SK-N-SH (cell line): Measurements from ENCODE around the gene TP63. TPM values are rescaled to one million over a fixed set of nuclear protein-coding genes. Genes with fewer than 3 reads are reported as not detected.

Source experiments
- CTCF ChIA-PET: fragments of 300-600, 350-600 bp; formaldehyde crosslinking; extraction: SDS; loops from one replicate; lab custom pipeline; 2021; lab: Yijun Ruan, JAX
- POLR2A ChIA-PET: fragments of 350-600 bp; sonication (Branson Sonifier 250); formaldehyde crosslinking; extraction: SDS; loops from one replicate; lab custom pipeline; 2020; ENCODE audit warnings: antibody characterized with exemption, inconsistent platforms; lab: Yijun Ruan, JAX
- DNase-seq: peaks from one replicate; pipeline ENCODE4 v3.0.0; 2012
- H2AFZ ChIP-seq: fragments of 200-600 bp; sonication (generic); 2 replicates; pipeline ENCODE4 v1.8.1; 2016; ENCODE audit warnings: antibody characterized with exemption, mild to moderate bottlenecking, low read depth
- H3F3A ChIP-seq: fragments of 200-600 bp; sonication (generic); replicated peaks from 2 replicates; pipeline ENCODE3; 2016; ENCODE audit warnings: antibody characterized with exemption, mild to moderate bottlenecking; ENCODE audit not compliant: insufficient read depth
- H3K27ac ChIP-seq, 2 experiments: fragments of 200-500 bp in 1 of 2; fragments of 200-600 bp in 1 of 2; sonication (Bioruptor generic) in 1 of 2; sonication (generic), shearing (Covaris generic) in 1 of 2; 2 replicates each; pipeline versions ENCODE4 v1.5.1 to v1.6.1; 2014 to 2016; ENCODE audit warnings: low read depth in 2 of 2, inconsistent platforms in 1 of 2, low read length in 1 of 2, mild to moderate bottlenecking in 1 of 2, mixed read lengths in 1 of 2
- H3K27me3 ChIP-seq: fragments of 200-600 bp; sonication (generic), shearing (Covaris generic); 2 replicates; pipeline ENCODE4 v1.6.1; 2016; ENCODE audit warnings: mixed run types; ENCODE audit not compliant: insufficient read depth
- H3K36me3 ChIP-seq, 2 experiments: fragments of 200-500 bp in 1 of 2; fragments of 200-600 bp in 1 of 2; sonication (Bioruptor generic) in 1 of 2; sonication (generic) in 1 of 2; replicated peaks in 1 of 2; 2 replicates each; pipeline versions ENCODE3 to v1.5.1; 2014 to 2016; ENCODE audit warnings: low read length in 1 of 2, mild to moderate bottlenecking in 1 of 2; ENCODE audit not compliant: insufficient read depth in 2 of 2, control insufficient read depth in 1 of 2
- H3K4me1 ChIP-seq, 2 experiments: fragments of 200-500 bp in 1 of 2; fragments of 200-600 bp in 1 of 2; sonication (Bioruptor generic) in 1 of 2; sonication (generic), shearing (Covaris generic) in 1 of 2; 2 replicates each; pipeline versions ENCODE4 v1.5.1 to v1.6.1; 2014 to 2016; ENCODE audit warnings: low read depth in 1 of 2, low read length in 1 of 2, mixed run types in 1 of 2; ENCODE audit not compliant: insufficient read depth in 2 of 2, control insufficient read depth in 1 of 2
- H3K4me2 ChIP-seq: fragments of 200-600 bp; sonication (generic), shearing (Covaris generic); 2 replicates; pipeline ENCODE4 v1.6.1; 2017; ENCODE audit warnings: mixed run types
- H3K4me3 ChIP-seq, 2 experiments: fragments of 200-500 bp in 1 of 2; fragments of 200-600 bp in 1 of 2; sonication (Bioruptor generic) in 1 of 2; sonication (generic), shearing (Covaris generic) in 1 of 2; 2 replicates each; pipeline versions ENCODE4 v1.5.1 to v1.8.1; 2014 to 2016; ENCODE audit warnings: low read depth in 2 of 2, inconsistent platforms in 1 of 2, low read length in 1 of 2, mild to moderate bottlenecking in 1 of 2, mixed read lengths in 1 of 2, moderate library complexity in 1 of 2
- H3K79me2 ChIP-seq: fragments of 200-600 bp; sonication (generic); 2 replicates; pipeline ENCODE4 v1.8.1; 2017; ENCODE audit warnings: mild to moderate bottlenecking; ENCODE audit not compliant: insufficient read depth
- H3K9ac ChIP-seq: fragments of 200-600 bp; sonication (generic); 2 replicates; pipeline ENCODE4 v1.6.1; 2017; ENCODE audit warnings: mixed run types
- H3K9me2 ChIP-seq: fragments of 200-600 bp; sonication (generic); 2 replicates; pipeline ENCODE4 v1.6.1; 2017; ENCODE audit warnings: mixed run types
- H3K9me3 ChIP-seq: fragments of 200-600 bp; sonication (generic); 2 replicates; pipeline ENCODE4 v1.6.1; 2017; ENCODE audit warnings: mixed run types, mild to moderate bottlenecking, moderate library complexity
- H4K20me1 ChIP-seq: fragments of 200-600 bp; sonication (generic); 2 replicates; pipeline ENCODE4 v1.6.1; 2017; ENCODE audit warnings: mild to moderate bottlenecking, mixed run types; ENCODE audit not compliant: insufficient read depth
- FOXM1 ChIP-seq: IDR thresholded peaks from 2 replicates; pipeline ENCODE4 v1.4.0; 2012; ENCODE audit warnings: low read depth, mild to moderate bottlenecking
- JUND ChIP-seq: IDR thresholded peaks from 2 replicates; pipeline ENCODE4 v1.4.0; 2012
- MEF2A ChIP-seq: IDR thresholded peaks from 2 replicates; pipeline ENCODE4 v1.4.0; 2012; ENCODE audit warnings: low read depth, borderline replicate concordance
- RCOR1 ChIP-seq: fragments of 150-350 bp; IDR thresholded peaks from 2 replicates; pipeline ENCODE4 v1.6.1; 2017; ENCODE audit warnings: antibody characterized with exemption, low read length
- RFX5 ChIP-seq: IDR thresholded peaks from 2 replicates; pipeline ENCODE4 v1.6.1; 2012; ENCODE audit warnings: mild to moderate bottlenecking, improper control_type of control experiment, low read length
- RXRA ChIP-seq: IDR thresholded peaks from 2 replicates; pipeline ENCODE4 v1.4.0; 2012; ENCODE audit warnings: low read depth, mild to moderate bottlenecking, borderline replicate concordance
- SIN3A ChIP-seq: IDR thresholded peaks from 2 replicates; pipeline ENCODE4 v1.6.1; 2012; ENCODE audit warnings: low read depth, mild to moderate bottlenecking, low read length, moderate library complexity, borderline replicate concordance
- SMC3 ChIP-seq: IDR thresholded peaks from 2 replicates; pipeline ENCODE4 v1.6.1; 2012; ENCODE audit warnings: low read depth, low read length, improper control_type of control experiment
- TAF1 ChIP-seq: IDR thresholded peaks from 2 replicates; pipeline ENCODE4 v1.6.1; 2012; ENCODE audit warnings: low read depth, mild to moderate bottlenecking, low read length, moderate library complexity, borderline replicate concordance
- YY1 ChIP-seq: IDR thresholded peaks from 2 replicates; pipeline ENCODE4 v1.4.0; 2012; ENCODE audit warnings: low read depth, mild to moderate bottlenecking
- WGBS: methylation state at CpG from one replicate; pipeline ENCODE4 v1.1.6; 2017; ENCODE audit warnings: low lambda C conversion rate; 5-methylcytosine and 5-hydroxymethylcytosine counted together
- polyA plus RNA-seq, 3 experiments: library from polyadenylated mRNA; depleted of rRNA; stranded (reverse); fragments of >200 nt; gene quantifications; 2 replicates each; pipeline ENCODE4 v1.2.3, GENCODE V29; 2012
- TF ChIP-seq, protein P1 (sequence below): IDR thresholded peaks from 2 replicates; pipeline ENCODE4 v1.4.0; 2012; ENCODE audit warnings: low read depth, borderline replicate concordance
- TF ChIP-seq, protein P2 (sequence below): fragments of 150-350 bp; IDR thresholded peaks from 2 replicates; pipeline ENCODE4 v1.6.1; 2017; ENCODE audit warnings: antibody characterized with exemption, low read length, low read depth, borderline replicate concordance
- TF ChIP-seq, protein P3 (sequence below): IDR thresholded peaks from 2 replicates; pipeline ENCODE4 v1.6.1; 2012; ENCODE audit warnings: mild to moderate bottlenecking, low read depth, low read length, moderate library complexity
- TF ChIP-seq, protein P4 (sequence below): fragments of 150-350 bp; IDR thresholded peaks from 2 replicates; pipeline ENCODE4 v1.6.1; 2016; ENCODE audit warnings: mild to moderate bottlenecking, low read depth, low read length

TP63 gene
- polyA plus RNA-seq, 1 of the 3 experiments (the other 2 are of a cell fraction) = not detected

DNA sequence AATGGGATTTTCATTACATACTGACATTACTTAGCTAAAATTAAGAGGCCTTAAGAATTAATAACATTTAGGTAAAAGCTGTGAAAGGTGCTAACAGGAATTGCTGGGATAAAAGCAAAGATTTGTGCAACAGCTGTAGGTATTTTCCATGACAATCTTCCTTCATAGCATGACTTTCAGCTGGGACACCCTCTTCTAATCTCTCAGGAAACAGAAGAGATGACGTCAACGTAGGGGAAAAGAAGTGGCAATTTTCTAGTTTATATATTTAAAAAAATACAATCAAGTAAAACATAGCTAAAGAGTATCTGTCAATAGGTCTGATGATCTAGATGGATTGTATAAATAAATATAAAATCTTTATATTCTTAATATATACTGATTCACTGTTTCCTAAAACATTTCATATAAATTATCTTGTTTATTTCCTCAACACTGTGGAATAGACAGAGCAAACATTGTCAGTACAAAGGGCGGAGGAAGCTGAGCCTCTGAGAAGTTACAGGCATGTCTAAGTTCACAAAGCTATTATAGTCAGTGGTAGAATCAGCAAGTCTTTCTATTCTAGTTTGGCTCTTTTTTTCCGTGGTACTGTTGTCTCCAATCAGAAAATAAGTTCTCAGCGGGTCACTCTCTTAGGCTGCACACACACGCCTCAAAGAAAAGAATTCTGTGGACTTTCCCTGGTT, 272.5 kb downstream of the TP63 start:
- no peak overlapping the region for H3K9ac ChIP-seq
- 13% methylated on average over 6 of the region's 6 CpGs for WGBS

More for the DNA sequence above, 272.5 kb downstream of the TP63 start:
- no peaks in the 10 kb centered on the region for H3F3A ChIP-seq
- no peak for DNase-seq
- no peaks in the 10 kb centered on the region for H4K20me1 ChIP-seq
- no peaks in the 10 kb centered on the region for H3K9me3 ChIP-seq
- H3K9me2 ChIP-seq = no peaks in the 10 kb centered on the region
- ChIA-PET CTCF (interaction anchor here (1.0 kb wide), 1 partner anchor 58 kb away, joined by 3 read pairs; no protein-coding TSS in a partner anchor), POLR2A (no interaction called here)
- peaks cover 0 to 7% of the 10 kb centered on the region in 2 experiments; a peak in 1 of 4 replicates for H3K4me1 ChIP-seq
- H3K27me3 ChIP-seq = no peaks in the 10 kb centered on the region
- H3K4me2 ChIP-seq = no peak overlapping the region
- TF ChIP-seq, protein P1, sequence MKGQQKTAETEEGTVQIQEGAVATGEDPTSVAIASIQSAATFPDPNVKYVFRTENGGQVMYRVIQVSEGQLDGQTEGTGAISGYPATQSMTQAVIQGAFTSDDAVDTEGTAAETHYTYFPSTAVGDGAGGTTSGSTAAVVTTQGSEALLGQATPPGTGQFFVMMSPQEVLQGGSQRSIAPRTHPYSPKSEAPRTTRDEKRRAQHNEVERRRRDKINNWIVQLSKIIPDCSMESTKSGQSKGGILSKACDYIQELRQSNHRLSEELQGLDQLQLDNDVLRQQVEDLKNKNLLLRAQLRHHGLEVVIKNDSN = no peak
- TF ChIP-seq JUND (no peak), SMC3 (no peak), RCOR1 (no peak), MEF2A (no peak), YY1 (no peak), TAF1 (no peak), FOXM1 (no peak), RXRA (no peak), RFX5 (no peak), SIN3A (no peak)
- TF ChIP-seq, protein P2, sequence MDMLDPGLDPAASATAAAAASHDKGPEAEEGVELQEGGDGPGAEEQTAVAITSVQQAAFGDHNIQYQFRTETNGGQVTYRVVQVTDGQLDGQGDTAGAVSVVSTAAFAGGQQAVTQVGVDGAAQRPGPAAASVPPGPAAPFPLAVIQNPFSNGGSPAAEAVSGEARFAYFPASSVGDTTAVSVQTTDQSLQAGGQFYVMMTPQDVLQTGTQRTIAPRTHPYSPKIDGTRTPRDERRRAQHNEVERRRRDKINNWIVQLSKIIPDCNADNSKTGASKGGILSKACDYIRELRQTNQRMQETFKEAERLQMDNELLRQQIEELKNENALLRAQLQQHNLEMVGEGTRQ = no peak
- TF ChIP-seq, protein P3, sequence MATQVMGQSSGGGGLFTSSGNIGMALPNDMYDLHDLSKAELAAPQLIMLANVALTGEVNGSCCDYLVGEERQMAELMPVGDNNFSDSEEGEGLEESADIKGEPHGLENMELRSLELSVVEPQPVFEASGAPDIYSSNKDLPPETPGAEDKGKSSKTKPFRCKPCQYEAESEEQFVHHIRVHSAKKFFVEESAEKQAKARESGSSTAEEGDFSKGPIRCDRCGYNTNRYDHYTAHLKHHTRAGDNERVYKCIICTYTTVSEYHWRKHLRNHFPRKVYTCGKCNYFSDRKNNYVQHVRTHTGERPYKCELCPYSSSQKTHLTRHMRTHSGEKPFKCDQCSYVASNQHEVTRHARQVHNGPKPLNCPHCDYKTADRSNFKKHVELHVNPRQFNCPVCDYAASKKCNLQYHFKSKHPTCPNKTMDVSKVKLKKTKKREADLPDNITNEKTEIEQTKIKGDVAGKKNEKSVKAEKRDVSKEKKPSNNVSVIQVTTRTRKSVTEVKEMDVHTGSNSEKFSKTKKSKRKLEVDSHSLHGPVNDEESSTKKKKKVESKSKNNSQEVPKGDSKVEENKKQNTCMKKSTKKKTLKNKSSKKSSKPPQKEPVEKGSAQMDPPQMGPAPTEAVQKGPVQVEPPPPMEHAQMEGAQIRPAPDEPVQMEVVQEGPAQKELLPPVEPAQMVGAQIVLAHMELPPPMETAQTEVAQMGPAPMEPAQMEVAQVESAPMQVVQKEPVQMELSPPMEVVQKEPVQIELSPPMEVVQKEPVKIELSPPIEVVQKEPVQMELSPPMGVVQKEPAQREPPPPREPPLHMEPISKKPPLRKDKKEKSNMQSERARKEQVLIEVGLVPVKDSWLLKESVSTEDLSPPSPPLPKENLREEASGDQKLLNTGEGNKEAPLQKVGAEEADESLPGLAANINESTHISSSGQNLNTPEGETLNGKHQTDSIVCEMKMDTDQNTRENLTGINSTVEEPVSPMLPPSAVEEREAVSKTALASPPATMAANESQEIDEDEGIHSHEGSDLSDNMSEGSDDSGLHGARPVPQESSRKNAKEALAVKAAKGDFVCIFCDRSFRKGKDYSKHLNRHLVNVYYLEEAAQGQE = no peak
- TF ChIP-seq, protein P4, sequence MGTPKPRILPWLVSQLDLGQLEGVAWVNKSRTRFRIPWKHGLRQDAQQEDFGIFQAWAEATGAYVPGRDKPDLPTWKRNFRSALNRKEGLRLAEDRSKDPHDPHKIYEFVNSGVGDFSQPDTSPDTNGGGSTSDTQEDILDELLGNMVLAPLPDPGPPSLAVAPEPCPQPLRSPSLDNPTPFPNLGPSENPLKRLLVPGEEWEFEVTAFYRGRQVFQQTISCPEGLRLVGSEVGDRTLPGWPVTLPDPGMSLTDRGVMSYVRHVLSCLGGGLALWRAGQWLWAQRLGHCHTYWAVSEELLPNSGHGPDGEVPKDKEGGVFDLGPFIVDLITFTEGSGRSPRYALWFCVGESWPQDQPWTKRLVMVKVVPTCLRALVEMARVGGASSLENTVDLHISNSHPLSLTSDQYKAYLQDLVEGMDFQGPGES = no peak
- H2AFZ ChIP-seq = no peak overlapping the region
- H3K27ac ChIP-seq = no peak overlapping the region
- no peaks in the 10 kb centered on the region for H3K79me2 ChIP-seq
- no peak overlapping the region for H3K4me3 ChIP-seq
- no peaks in the 10 kb centered on the region for H3K36me3 ChIP-seq
